HUDEP-2 (cell line): ENCODE data around the gene CES5A.
"Not testable (repeated sequence)": the region's sequence is repeated elsewhere in the genome, so short reads cannot be mapped to it uniquely, and the experiment has no call there.

Source experiments
- DNase-seq, 76 experiments: peaks; one replicate each; lab custom pipeline; 2025; ENCODE audit not compliant: unreplicated experiment in 76 of 76; lab: John Stamatoyannopoulos, UW

The CES5A gene

GRCh38 chr16:55803681-55804080 is 71.5 kb downstream of the CES5A start:
- not testable (repeated sequence) for DNase-seq
